Activated T-cell treated with anti-CD3 and anti-CD28 coated beads, Interleukin-2, amount 50 U/mL, for 24 hours (primary cell): Measurements from ENCODE around the gene UGT3A2.

ENCODE experiments used
- DNase-seq: peaks from one replicate; pipeline ENCODE4 v3.0.0-alpha.2; 2020
- H3K27ac Mint-ChIP-seq: 2 replicates; pipeline ENCODE4 v1.8.0; 2020; ENCODE audit warnings: mild to moderate bottlenecking, mixed read lengths
- H3K27me3 Mint-ChIP-seq: 2 replicates; pipeline ENCODE4 v1.8.0; 2020; ENCODE audit warnings: mixed read lengths
- H3K36me3 Mint-ChIP-seq: 2 replicates; pipeline ENCODE4 v1.8.0; 2020; ENCODE audit warnings: low read depth, mixed read lengths
- H3K4me1 Mint-ChIP-seq: 2 replicates; pipeline ENCODE4 v1.8.0; 2020; ENCODE audit warnings: low read depth, mixed read lengths
- H3K4me3 Mint-ChIP-seq: 2 replicates; pipeline ENCODE4 v1.8.0; 2020; ENCODE audit warnings: mild to moderate bottlenecking, moderate library complexity, mixed read lengths
- H3K9me3 Mint-ChIP-seq: 2 replicates; pipeline ENCODE4 v1.8.0; 2020; ENCODE audit warnings: mixed read lengths

The UGT3A2 gene

GRCh38 chr5:36066540-36067210 is at the start of gene UGT3A2:
Gene UGT3A2 (minus strand): TSS chr5:36066882. CDS start chr5:36066789, 93 bp downstream.
- no peak for DNase-seq
- Mint-ChIP-seq H3K4me1 (peaks cover 10% of the 10 kb centered on the region), H3K27me3 (peaks cover 38% of the 10 kb centered on the region), H3K27ac (no peak within 1 kb of the TSS), H3K9me3 (no peaks in the 10 kb centered on the region), H3K36me3 (no peaks in the 10 kb centered on the region), H3K4me3 (no peak within 1 kb of the TSS)

- H3K4me3 Mint-ChIP-seq: no peak overlapping the region
- DNase-seq: no peak
- no peaks in the 10 kb centered on the region for H3K4me1 Mint-ChIP-seq
- H3K27me3 Mint-ChIP-seq: no peaks in the 10 kb centered on the region
- no peak overlapping the region for H3K27ac Mint-ChIP-seq
- peaks cover 67% of the 10 kb centered on the region for H3K36me3 Mint-ChIP-seq
- no peaks in the 10 kb centered on the region for H3K9me3 Mint-ChIP-seq
These were observed 44.6 kb upstream of the UGT3A2 start for GRCh38 chr5:36111238-36111637.

GRCh38 chr5:36108758-36109460 is 42.2 kb upstream of the UGT3A2 start:
- Mint-ChIP-seq H3K9me3 (no peaks in the 10 kb centered on the region), H3K36me3 (peaks cover 73% of the 10 kb centered on the region), H3K27ac (no peak overlapping the region), H3K4me3 (no peak overlapping the region), H3K4me1 (no peaks in the 10 kb centered on the region), H3K27me3 (no peaks in the 10 kb centered on the region)
- no peak for DNase-seq

GRCh38 chr5:36105819-36106218 is 39.1 kb upstream of the UGT3A2 start:
- Mint-ChIP-seq H3K4me3 (no peak overlapping the region), H3K27ac (no peak overlapping the region), H3K9me3 (no peaks in the 10 kb centered on the region), H3K27me3 (no peaks in the 10 kb centered on the region), H3K36me3 (peaks cover 59% of the 10 kb centered on the region), H3K4me1 (no peaks in the 10 kb centered on the region)
- no peak for DNase-seq

GRCh38 chr5:36099748-36100147 is 33.1 kb upstream of the UGT3A2 start:
- DNase-seq: no peak
- Mint-ChIP-seq H3K27me3 (no peaks in the 10 kb centered on the region), H3K27ac (no peak overlapping the region), H3K36me3 (peaks cover 13% of the 10 kb centered on the region), H3K4me3 (no peak overlapping the region), H3K9me3 (no peaks in the 10 kb centered on the region), H3K4me1 (no peaks in the 10 kb centered on the region)

GRCh38 chr5:36096486-36096885 is 29.8 kb upstream of the UGT3A2 start:
- H3K27me3 Mint-ChIP-seq: no peaks in the 10 kb centered on the region
- no peak overlapping the region for H3K27ac Mint-ChIP-seq
- no peaks in the 10 kb centered on the region for H3K4me1 Mint-ChIP-seq
- peaks cover 2% of the 10 kb centered on the region for H3K36me3 Mint-ChIP-seq
- no peak for DNase-seq
- H3K4me3 Mint-ChIP-seq: no peak overlapping the region
- H3K9me3 Mint-ChIP-seq: no peaks in the 10 kb centered on the region

- Mint-ChIP-seq H3K4me1 (no peaks in the 10 kb centered on the region), H3K27me3 (peaks cover 8% of the 10 kb centered on the region), H3K4me3 (no peak overlapping the region), H3K36me3 (no peaks in the 10 kb centered on the region), H3K9me3 (no peaks in the 10 kb centered on the region), H3K27ac (no peak overlapping the region)
- DNase-seq: no peak
These were observed 23.3 kb upstream of the UGT3A2 start for GRCh38 chr5:36089989-36090388.

GRCh38 chr5:36079200-36079781 is 12.6 kb upstream of the UGT3A2 start:
- Mint-ChIP-seq H3K4me3 (no peak overlapping the region), H3K9me3 (no peaks in the 10 kb centered on the region), H3K36me3 (no peaks in the 10 kb centered on the region), H3K27ac (no peak overlapping the region), H3K4me1 (no peaks in the 10 kb centered on the region), H3K27me3 (peaks cover 37% of the 10 kb centered on the region)
- DNase-seq: no peak

GRCh38 chr5:36078430-36078829 is 11.7 kb upstream of the UGT3A2 start:
- Mint-ChIP-seq H3K27me3 (peaks cover 28% of the 10 kb centered on the region), H3K27ac (no peak overlapping the region), H3K4me1 (no peaks in the 10 kb centered on the region), H3K9me3 (no peaks in the 10 kb centered on the region), H3K36me3 (no peaks in the 10 kb centered on the region), H3K4me3 (no peak overlapping the region)
- DNase-seq: no peak

GRCh38 chr5:36073595-36074216 is 7.0 kb upstream of the UGT3A2 start:
- DNase-seq: no peak
- no peaks in the 10 kb centered on the region for H3K36me3 Mint-ChIP-seq
- H3K27ac Mint-ChIP-seq: no peak overlapping the region
- no peaks in the 10 kb centered on the region for H3K9me3 Mint-ChIP-seq
- peaks cover 6% of the 10 kb centered on the region for H3K4me1 Mint-ChIP-seq
- H3K27me3 Mint-ChIP-seq: peaks cover 4% of the 10 kb centered on the region
- no peak overlapping the region for H3K4me3 Mint-ChIP-seq

- no peaks in the 10 kb centered on the region for H3K9me3 Mint-ChIP-seq
- H3K4me3 Mint-ChIP-seq: peak overlapping the region; percentile 26
- H3K27me3 Mint-ChIP-seq: peaks cover 24% of the 10 kb centered on the region
- H3K27ac Mint-ChIP-seq: no peak overlapping the region
- peaks cover 10% of the 10 kb centered on the region for H3K4me1 Mint-ChIP-seq
- DNase-seq: no peak
- no peaks in the 10 kb centered on the region for H3K36me3 Mint-ChIP-seq
These were observed 4.2 kb upstream of the UGT3A2 start for GRCh38 chr5:36070687-36071571.

GRCh38 chr5:36068751-36069281 is 2.1 kb upstream of the UGT3A2 start:
- H3K27me3 Mint-ChIP-seq: peaks cover 38% of the 10 kb centered on the region
- no peak overlapping the region for H3K4me3 Mint-ChIP-seq
- H3K9me3 Mint-ChIP-seq: no peaks in the 10 kb centered on the region
- H3K4me1 Mint-ChIP-seq: peaks cover 10% of the 10 kb centered on the region
- H3K36me3 Mint-ChIP-seq: no peaks in the 10 kb centered on the region
- no peak overlapping the region for H3K27ac Mint-ChIP-seq
- DNase-seq: no peak

GRCh38 chr5:36066001-36066539 is 612 bp downstream of the UGT3A2 start:
- Mint-ChIP-seq H3K36me3 (no peaks in the 10 kb centered on the region), H3K27ac (no peak overlapping the region), H3K4me1 (peaks cover 7% of the 10 kb centered on the region), H3K9me3 (no peaks in the 10 kb centered on the region), H3K27me3 (peaks cover 38% of the 10 kb centered on the region), H3K4me3 (no peak overlapping the region)
- DNase-seq: no peak
